Mucosa of rectum (tissue), 2 donors: ENCODE data around the gene STARD3NL.

Source experiments
- H3K27ac ChIP-seq, 2 donors: one replicate each; pipeline ENCODE4 v1.7.0; 2013; ENCODE audit warnings: inconsistent platforms in 2 of 2, low read depth in 2 of 2, low read length in 2 of 2
- H3K27me3 ChIP-seq, 2 donors: one replicate each; pipeline ENCODE4 v1.7.0; 2013; ENCODE audit warnings: low read length in 2 of 2; ENCODE audit not compliant: control insufficient read depth in 2 of 2, insufficient read depth in 2 of 2
- H3K36me3 ChIP-seq, 2 donors: one replicate each; pipeline ENCODE4 v1.7.0; 2013; ENCODE audit warnings: low read length in 2 of 2; ENCODE audit not compliant: control insufficient read depth in 2 of 2, insufficient read depth in 2 of 2
- H3K4me1 ChIP-seq, 2 donors: one replicate each; pipeline ENCODE4 v1.7.0; 2013; ENCODE audit warnings: low read length in 2 of 2, mild to moderate bottlenecking in 1 of 2; ENCODE audit not compliant: control insufficient read depth in 2 of 2, insufficient read depth in 2 of 2
- H3K4me3 ChIP-seq, 2 donors: one replicate each; pipeline ENCODE4 v1.7.0; 2013; ENCODE audit warnings: low read length in 2 of 2
- H3K9ac ChIP-seq, 2 donors: one replicate each; pipeline ENCODE4 v1.7.0; 2013; ENCODE audit warnings: low read length in 2 of 2, low read depth in 1 of 2, mild to moderate bottlenecking in 1 of 2
- H3K9me3 ChIP-seq, 2 donors: one replicate each; pipeline ENCODE4 v1.7.0; 2013; ENCODE audit warnings: low read length in 2 of 2; ENCODE audit not compliant: control insufficient read depth in 2 of 2
- donor health status: healthy.
- donor health status: Normal muscosa, but diverticular disease.

STARD3NL gene

DNA sequence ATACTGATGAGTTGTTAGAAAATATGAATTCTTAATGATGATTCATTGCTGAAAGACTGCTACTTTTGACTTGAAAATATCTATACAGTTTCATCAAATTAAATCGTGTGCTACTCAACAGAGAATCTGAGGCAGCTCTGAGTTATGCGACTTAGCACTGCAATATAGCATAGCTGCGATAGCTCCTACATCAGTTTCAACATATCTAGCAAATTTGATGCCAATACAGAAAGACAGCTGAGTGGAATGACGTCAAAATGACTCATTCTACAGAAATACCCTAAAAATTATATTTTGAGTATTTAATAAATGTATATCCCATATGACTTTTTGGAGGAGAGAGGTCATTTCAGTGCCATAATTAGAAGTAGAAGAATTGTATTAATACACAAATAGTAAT is 96.4 kb downstream of the STARD3NL start:
- Histone ChIP-seq H3K9me3 (no peaks in the 10 kb centered on the region), H3K27ac (no peak overlapping the region), H3K27me3 (no peaks in the 10 kb centered on the region), H3K9ac (no peak overlapping the region), H3K4me3 (no peak overlapping the region), H3K36me3 (no peaks in the 10 kb centered on the region), H3K4me1 (no peaks in the 10 kb centered on the region)

GRCh38 chr7:38274927-38275620 is 97.0 kb downstream of the STARD3NL start:
- Histone ChIP-seq H3K9ac (no peak overlapping the region), H3K27me3 (no peaks in the 10 kb centered on the region), H3K4me1 (no peaks in the 10 kb centered on the region), H3K36me3 (no peaks in the 10 kb centered on the region), H3K9me3 (no peaks in the 10 kb centered on the region), H3K4me3 (no peak overlapping the region), H3K27ac (no peak overlapping the region)

- Histone ChIP-seq H3K9ac (no peak overlapping the region), H3K36me3 (no peaks in the 10 kb centered on the region), H3K4me3 (no peak overlapping the region), H3K27me3 (no peaks in the 10 kb centered on the region), H3K4me1 (no peaks in the 10 kb centered on the region), H3K9me3 (no peaks in the 10 kb centered on the region), H3K27ac (no peak overlapping the region)
Measured at GRCh38 chr7:38276096-38276877, 98.2 kb downstream of the STARD3NL start.

GRCh38 chr7:38280000-38280399 is 102.0 kb downstream of the STARD3NL start:
- no peaks in the 10 kb centered on the region for H3K9me3 ChIP-seq
- no peaks in the 10 kb centered on the region for H3K4me1 ChIP-seq
- H3K9ac ChIP-seq = no peak overlapping the region
- no peak overlapping the region for H3K4me3 ChIP-seq
- no peak overlapping the region for H3K27ac ChIP-seq
- H3K36me3 ChIP-seq = no peaks in the 10 kb centered on the region
- H3K27me3 ChIP-seq = no peaks in the 10 kb centered on the region
